ENCODE results near the gene MATCAP1. TPM values are rescaled to one million over a fixed set of nuclear protein-coding genes. Genes with fewer than 3 reads are reported as not detected.

MATCAP1 gene
- total and polyA plus RNA-seq, 10 of the 15 experiments (the other 5 are each of a cell fraction or from before 2014, with no cell fraction given), result 2.8 to 25.8 (median 8.6) TPM

GRCh38 chr16:67147437-67148140 lies 36.2 kb downstream of the MATCAP1 start (continued):
- TF ChIP-seq BHLHE40 (IDR thresholded peaks at IDR 0.05; ENCODE audit: borderline replicate concordance in 1 of 2, low read depth in 2 of 2, low read length in 1 of 2), result no peak
- TF ChIP-seq STAT1 (conservative IDR thresholded peaks at IDR 0.05), result no peak
- TF ChIP-seq SREBF2 (IDR thresholded peaks at IDR 0.05; ENCODE audit: low read length), result no peak
- TF ChIP-seq IRF3 (IDR thresholded peaks at IDR 0.05), result no peak

DNA sequence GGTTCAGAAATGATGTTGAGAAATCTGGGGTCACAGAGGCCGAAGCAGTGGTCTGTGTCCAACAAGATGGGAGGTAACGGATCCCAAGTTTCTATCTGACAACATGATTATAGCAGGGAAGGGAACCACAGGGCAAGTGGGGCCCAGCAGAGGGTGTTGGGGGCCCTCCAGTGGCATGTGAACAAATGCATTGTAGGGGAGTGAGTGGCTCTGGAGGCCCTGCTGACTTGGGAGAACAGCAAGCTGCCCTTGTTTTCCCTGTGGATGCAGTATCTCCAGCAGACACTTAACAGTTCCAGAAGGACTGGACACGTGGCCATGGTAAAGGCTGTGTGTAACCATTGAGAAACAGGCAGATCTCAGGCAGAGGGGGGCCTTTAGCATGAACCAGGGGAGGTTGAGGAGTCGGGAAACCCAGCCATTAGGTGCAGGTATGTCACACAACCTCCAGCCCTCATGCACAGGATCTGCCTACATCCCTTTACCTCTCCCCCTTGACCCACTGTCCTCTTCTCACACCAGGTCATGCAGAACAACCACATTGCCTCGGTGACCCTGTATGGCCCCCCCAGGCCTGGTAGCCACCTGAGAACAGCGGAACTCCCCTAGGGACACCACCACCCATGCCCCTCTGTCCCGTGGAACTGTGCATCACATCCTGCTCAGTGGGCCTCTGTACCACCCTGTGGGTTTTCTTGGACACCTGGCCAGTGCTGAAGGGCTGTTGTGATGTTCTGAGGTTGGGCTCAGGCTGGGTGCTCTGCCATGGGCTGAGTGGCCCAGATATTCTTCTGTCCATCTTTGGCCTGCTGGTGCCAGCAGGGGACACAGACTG lies 37.0 kb downstream of the MATCAP1 start:
- 72% methylated on average over 7 of the region's 7 CpGs for WGBS (ENCODE audit: insufficient coverage, insufficient replicate concordance, low lambda C conversion rate, missing lambda C conversion rate)
- peak; percentile 17; the same call in 1 of the 2 replicates for TF ChIP-seq RAD21 (IDR thresholded peaks at IDR 0.05; ENCODE audit: insufficient read depth, low read depth, low read length)
- peak in 1 of 3 experiments; percentile 17; a peak in 1 of 6 replicates for TF ChIP-seq CTCF (IDR thresholded peaks at IDR 0.05 in 2 of 3, conservative IDR thresholded peaks at IDR 0.05 in 1 of 3; ENCODE audit: control insufficient read depth in 2 of 3, extremely low read depth in 1 of 3, insufficient read depth in 1 of 3, low read depth in 3 of 3, low read length in 3 of 3)
- no peak for TF ChIP-seq CBFB (IDR thresholded peaks at IDR 0.05; ENCODE audit: low read depth)
- no peak for TF ChIP-seq MLLT1 (IDR thresholded peaks at IDR 0.05)
- DNase-seq (ENCODE audit: low read depth, low spot score), result no peak
- RAD21 ChIA-PET (ENCODE audit: unreplicated experiment), result interaction anchor here (0.8 kb wide), 1 partner anchor 129 kb away, joined by 4 read pairs; no protein-coding TSS in a partner anchor
- SMC1A ChIA-PET (ENCODE audit: uncharacterized antibody, unreplicated experiment), result no interaction called here
- H3K36me3 ChIP-seq (ENCODE audit: control insufficient read depth in 2 of 2, insufficient read depth in 2 of 2, low read length in 1 of 2), result peaks cover 27 to 30% of the 10 kb centered on the region in 2 experiments; a peak in 3 of 4 replicates
- BruUV-seq (replicated peaks), result no TSS peak
- no peaks in the 10 kb centered on the region; the same call in 1 of the 2 replicates for H3K4me1 ChIP-seq (ENCODE audit: control insufficient read depth, insufficient read depth, low read length)
- H3K4me3 ChIP-seq, result no peak overlapping the region
- H2AFZ ChIP-seq (ENCODE audit: control insufficient read depth, low read depth, low read length), result no peak overlapping the region
- H3K27ac ChIP-seq (ENCODE audit: control insufficient read depth, insufficient read depth), result no peak overlapping the region
- H3K4me2 ChIP-seq (ENCODE audit: control insufficient read depth, insufficient read depth), result no peak overlapping the region
- FAIRE-seq, result no peak
- no peak overlapping the region for H3K9ac ChIP-seq (ENCODE audit: control insufficient read depth, insufficient read depth, low read length)
- CTCF ChIA-PET, result interaction anchor here (1.4 kb wide), 1 partner anchor 135 kb away, joined by 6 read pairs; no protein-coding TSS in a partner anchor
- intact Hi-C loops (cut with micrococcal nuclease; ENCODE audit: unreplicated experiment) (no loop called here), in situ Hi-C loops (cut with MboI) (no loop called here)
- no peaks in the 10 kb centered on the region for H3K9me3 ChIP-seq (replicated peaks; ENCODE audit: control insufficient read depth, insufficient read depth, low read length)
- no peaks in the 10 kb centered on the region for H3K79me2 ChIP-seq (ENCODE audit: control insufficient read depth, insufficient read depth, low read length)
- POLR2A ChIA-PET, result interaction anchor here (0.6 kb wide), 1 partner anchor 11 kb away, joined by 4 read pairs; no protein-coding TSS in a partner anchor
- no peaks in the 10 kb centered on the region for H3K27me3 ChIP-seq (replicated peaks in 1 of 2; ENCODE audit: control insufficient read depth in 2 of 2, insufficient read depth in 2 of 2, low read length in 1 of 2)
- no peaks in the 10 kb centered on the region for H4K20me1 ChIP-seq (ENCODE audit: control insufficient read depth, insufficient read depth)
- ATAC-seq, result no peak
